GM12878 (cell line): ENCODE measurements around the gene ZNRF3. TPM values are rescaled to one million over a fixed set of nuclear protein-coding genes. Genes with fewer than 3 reads are reported as not detected.
A peak's percentile ranks its signal among the peaks of the same experiment; 100 is the strongest.

Experiments
- ATAC-seq: fragments of 200-7000 bp; cut with Tn5 transposase; 3 replicates; pipeline ENCODE4 v1.9.1; 2020; ENCODE audit warnings: mild to moderate bottlenecking, moderate library complexity
- BruUV-seq: library from RNA; stranded (reverse); fragments of 400-500 nt; replicated peaks from 2 replicates; lab custom pipeline; 2021; lab: Mats Ljungman, UMichigan
- CTCF ChIA-PET: fragments of 300-600 bp; sonication (Branson Sonifier 250); formaldehyde crosslinking; extraction: SDS; loops from one replicate; lab custom pipeline; 2021; ENCODE audit warnings: inconsistent platforms; lab: Yijun Ruan, JAX
- POLR2A ChIA-PET: fragments of 350-600 bp; formaldehyde crosslinking; extraction: SDS; loops from one replicate; lab custom pipeline; 2021; ENCODE audit warnings: inconsistent platforms; lab: Charles Lee
- RAD21 ChIA-PET: fragments of 300-600 bp; sonication (Branson Sonifier 250); formaldehyde crosslinking; loops from one replicate; lab custom pipeline; 2023; ENCODE audit warnings: antibody characterized with exemption; ENCODE audit not compliant: unreplicated experiment; lab: Charles Lee
- SMC1A ChIA-PET: fragments of 300-600 bp; sonication (Branson Sonifier 250); formaldehyde crosslinking; loops from one replicate; lab custom pipeline; 2023; ENCODE audit not compliant: unreplicated experiment, uncharacterized antibody; lab: Charles Lee
- DNase-seq: peaks from one replicate; pipeline ENCODE4 v3.0.0-alpha.2; 2011; ENCODE audit warnings: low read depth, low spot score
- FAIRE-seq: peaks from 3 replicates; lab custom pipeline; 2011; peaks lifted over from hg19 to GRCh38; lab: Jason Lieb, UNC
- H2AFZ ChIP-seq: 2 replicates; pipeline ENCODE4 v1.6.0; 2011; ENCODE audit warnings: low read depth, low read length, control low read depth; ENCODE audit not compliant: control insufficient read depth
- H3K27ac ChIP-seq: 2 replicates; pipeline ENCODE4 v1.5.1; 2011; ENCODE audit warnings: control low read depth; ENCODE audit not compliant: control insufficient read depth, insufficient read depth
- H3K27me3 ChIP-seq, 2 experiments: replicated peaks in 1 of 2; 2 replicates each; pipeline versions ENCODE4 v1.6.0 to v1.6.1; 2011; ENCODE audit warnings: low read length in 1 of 2; ENCODE audit not compliant: control insufficient read depth in 2 of 2, insufficient read depth in 2 of 2
- H3K36me3 ChIP-seq, 2 experiments: 2 replicates each; pipeline ENCODE4 v1.5.1; 2011; ENCODE audit warnings: low read length in 1 of 2; ENCODE audit not compliant: control insufficient read depth in 2 of 2, insufficient read depth in 2 of 2
- H3K4me1 ChIP-seq: 2 replicates; pipeline ENCODE4 v1.6.1; 2011; ENCODE audit warnings: mild to moderate bottlenecking, low read length, moderate library complexity, mixed read lengths; ENCODE audit not compliant: control insufficient read depth, insufficient read depth
- H3K4me2 ChIP-seq: 2 replicates; pipeline ENCODE4 v1.6.0; 2011; ENCODE audit warnings: control low read depth; ENCODE audit not compliant: control insufficient read depth, insufficient read depth
- H3K4me3 ChIP-seq: fragments of 200-600 bp; sonication (generic); 2 replicates; pipeline ENCODE4 v1.5.1; 2016
- H3K79me2 ChIP-seq: 2 replicates; pipeline ENCODE4 v1.6.0; 2011; ENCODE audit warnings: low read length; ENCODE audit not compliant: control insufficient read depth, insufficient read depth
- H3K9ac ChIP-seq: 2 replicates; pipeline ENCODE4 v1.8.0; 2011; ENCODE audit warnings: low read length, control low read depth, mixed read lengths; ENCODE audit not compliant: control insufficient read depth, insufficient read depth
- H3K9me3 ChIP-seq: replicated peaks from 3 replicates; pipeline ENCODE4 v1.5.1; 2011; ENCODE audit warnings: mild to moderate bottlenecking, low read length; ENCODE audit not compliant: control insufficient read depth, insufficient read depth
- H4K20me1 ChIP-seq: 2 replicates; pipeline ENCODE4 v1.6.0; 2011; ENCODE audit not compliant: control insufficient read depth, insufficient read depth
- ATF7 ChIP-seq: fragments of 450-650 bp; IDR thresholded peaks from 2 replicates; pipeline ENCODE4 v1.6.1; 2016; ENCODE audit warnings: low read depth, mild to moderate bottlenecking
- BCL11A ChIP-seq: IDR thresholded peaks from 2 replicates; pipeline ENCODE4 v1.6.1; 2011; ENCODE audit warnings: low read depth, low read length
- E2F8 ChIP-seq: fragments of 450-650 bp; IDR thresholded peaks from 2 replicates; pipeline ENCODE4 v1.6.1; 2018; ENCODE audit warnings: mild to moderate bottlenecking, low read depth, moderate library complexity; ENCODE audit not compliant: partially characterized antibody
- MYB ChIP-seq: fragments of 150-350 bp; IDR thresholded peaks from 2 replicates; pipeline ENCODE4 v1.6.1; 2014; ENCODE audit warnings: mild to moderate bottlenecking, low read depth, low read length, borderline replicate concordance
- NFYA ChIP-seq: IDR thresholded peaks from 2 replicates; pipeline ENCODE4 v1.6.1; 2011; ENCODE audit warnings: low read depth, mild to moderate bottlenecking, low read length, improper control_type of control experiment, borderline replicate concordance
- RUNX3 ChIP-seq: IDR thresholded peaks from 2 replicates; pipeline ENCODE4 v1.6.1; 2012; ENCODE audit warnings: low read length, inconsistent platforms
- SIX5 ChIP-seq: IDR thresholded peaks from 2 replicates; pipeline ENCODE4 v1.6.1; 2011; ENCODE audit warnings: mild to moderate bottlenecking, low read depth, low read length, moderate library complexity; ENCODE audit not compliant: severe bottlenecking
- SUZ12 ChIP-seq: fragments of 200-600 bp; sonication (generic); IDR thresholded peaks from one replicate; pipeline ENCODE4 v1.6.1; 2018; ENCODE audit warnings: antibody characterized with exemption, mild to moderate bottlenecking; ENCODE audit not compliant: unreplicated experiment
- YBX1 ChIP-seq: fragments of 450-650 bp; IDR thresholded peaks from 2 replicates; pipeline ENCODE4 v1.6.1; 2016; ENCODE audit warnings: antibody characterized with exemption
- ZNF384 ChIP-seq: IDR thresholded peaks from 2 replicates; pipeline ENCODE4 v1.6.1; 2012; ENCODE audit warnings: low read depth, mild to moderate bottlenecking, low read length, improper control_type of control experiment, borderline replicate concordance
- WGBS: methylation state at CpG from one replicate; pipeline ENCODE4 v1.1.6; 2016; ENCODE audit warnings: low lambda C conversion rate; ENCODE audit not compliant: insufficient replicate concordance, insufficient coverage; ENCODE audit errors: missing lambda C conversion rate; 5-methylcytosine and 5-hydroxymethylcytosine counted together
- in situ Hi-C: fragments of 300-500 bp; cut with MboI; formaldehyde crosslinking; loops from 9 replicates; pipeline ENCODE4 v1.14.3; 2018; ENCODE audit warnings: mixed read lengths
- intact Hi-C: fragments of 100-400 bp; cut with micrococcal nuclease; formaldehyde crosslinking; loops from one replicate; pipeline ENCODE4 v1.14.2; 2022; ENCODE audit not compliant: unreplicated experiment
- polyA plus RNA-seq, 11 experiments: library from polyadenylated mRNA; depleted of rRNA in 4 of 11; unstranded in 6 of 11; stranded (reverse) in 5 of 11; fragments of >200 nt; fragmentation: Nextera tagmentation in 4 of 11; fragmentation: Illumina TruSeq in 1 of 11; extraction: Ambion mirVana in 4 of 11; extraction: Trizol in 1 of 11; gene quantifications; 1 replicate in 1 of 11; 2 replicates in 10 of 11; pipeline versions ENCODE4 v1.2.1 to v1.2.3, GENCODE V29; 2011 to 2016; ENCODE audit warnings: inconsistent platforms in 2 of 11, missing spikeins in 2 of 11, low read depth in 1 of 11
- total RNA-seq, 4 experiments: library from RNA; depleted of rRNA in 3 of 4; stranded (reverse); fragments of >200 nt in 3 of 4; fragmentation: Illumina TruSeq in 1 of 4; extraction: Trizol in 1 of 4; gene quantifications; 2 replicates each; pipeline versions ENCODE4 v1.2.1 to v1.2.3, GENCODE V29; 2013 to 2021

ZNRF3 gene
- total and polyA plus RNA-seq, 10 of the 15 experiments (the other 5 are each of a cell fraction or from before 2014, with no cell fraction given): 0.05 to 2.4 (median 0.46) TPM

- H3K27ac ChIP-seq: no peak overlapping the region
- no peak overlapping the region for H3K9ac ChIP-seq
- H4K20me1 ChIP-seq: 0 out of 2 replicates have a peak, but pooled peaks cover 4% of the 10 kb centered on the region
- TF ChIP-seq NFYA (no peak), ATF7 (0 out of 2 replicates have a peak, but pooled peaks have one; percentile 18), RUNX3 (peak; percentile 14; the same call in 1 of the 2 replicates)
- H3K27me3 ChIP-seq: no peaks in the 10 kb centered on the region; a peak in 2 of 4 replicates
- 5% methylated on average over 9 of the region's 9 CpGs for WGBS
- FAIRE-seq: no peak
- intact Hi-C loops: no loop called here
- H3K4me2 ChIP-seq: no peak overlapping the region
- ChIA-PET CTCF (interaction anchor here (1.7 kb wide), 1 partner anchor 11 kb away, joined by 3 read pairs; no protein-coding TSS in a partner anchor), POLR2A (interaction anchor here (0.7 to 1.0 kb wide), 2 partner anchors 18 to 66 kb away, joined by 3 to 4 read pairs; no protein-coding TSS in a partner anchor), SMC1A (interaction anchor here (0.6 to 4.1 kb wide), 8 partner anchors 9 to 339 kb away, joined by 3 to 39 read pairs (median 3); no protein-coding TSS in a partner anchor), RAD21 (no interaction called here)
- BruUV-seq: TSS peak; percentile 21
- no peaks in the 10 kb centered on the region for H3K79me2 ChIP-seq
- no peak overlapping the region for H2AFZ ChIP-seq
- H3K36me3 ChIP-seq: no peaks in the 10 kb centered on the region
- H3K9me3 ChIP-seq: no peaks in the 10 kb centered on the region; the same call in 2 of the 3 replicates
- no peak overlapping the region for H3K4me3 ChIP-seq
- H3K4me1 ChIP-seq: no peaks in the 10 kb centered on the region
- DNase-seq: no peak
- peak; percentile 77 for ATAC-seq
- in situ Hi-C loops: no loop called here
Measured at GRCh38 chr22:28899199-28899853, 16.0 kb downstream of the ZNRF3 start.

- ChIA-PET SMC1A (interaction anchor here (0.8 to 1.7 kb wide), 5 partner anchors 8 to 338 kb away, joined by 3 to 5 read pairs (median 4); no protein-coding TSS in a partner anchor), RAD21 (no interaction called here), POLR2A (interaction anchor here (0.6 to 1.0 kb wide), 2 partner anchors 14 to 16 kb away, joined by 3 to 5 read pairs; no protein-coding TSS in a partner anchor), CTCF (interaction anchor here (1.7 kb wide), 1 partner anchor 12 kb away, joined by 3 read pairs; no protein-coding TSS in a partner anchor)
- in situ Hi-C loops (no loop called here), intact Hi-C loops (no loop called here)
- Histone ChIP-seq H2AFZ (no peak overlapping the region), H3K36me3 (no peaks in the 10 kb centered on the region), H3K4me3 (no peak overlapping the region), H3K9ac (no peak overlapping the region), H3K27me3 (no peaks in the 10 kb centered on the region; a peak in 2 of 4 replicates), H3K4me1 (no peaks in the 10 kb centered on the region), H3K9me3 (no peaks in the 10 kb centered on the region; the same call in 2 of the 3 replicates), H3K4me2 (no peak overlapping the region), H3K27ac (no peak overlapping the region), H4K20me1 (0 out of 2 replicates have a peak, but pooled peaks cover 4% of the 10 kb centered on the region), H3K79me2 (no peaks in the 10 kb centered on the region)
- DNase-seq (no peak), FAIRE-seq (no peak), ATAC-seq (no peak)
- BruUV-seq: no TSS peak
- 93% methylated on average over 4 of the region's 4 CpGs for WGBS
- TF ChIP-seq SIX5: no peak
- TF ChIP-seq YBX1: no peak
- no peak for TF ChIP-seq E2F8
- no peak for TF ChIP-seq BCL11A
- no peak for TF ChIP-seq ZNF384
- TF ChIP-seq MYB: no peak
- TF ChIP-seq SUZ12: no peak
Measured at GRCh38 chr22:28900379-28900925, 17.1 kb downstream of the ZNRF3 start.
